Thoracic aorta endothelial cell (primary cell): ENCODE data around the gene ST3GAL3. TPM values are rescaled to one million over a fixed set of nuclear protein-coding genes. Genes with fewer than 3 reads are reported as not detected.

Experiments
- small RNA-seq: library from RNA; depleted of rRNA; stranded (forward); fragments of <200 nt; gene quantifications from one replicate; pipeline ENCODE3, GENCODE V24; 2012
- total RNA-seq: library from RNA; depleted of rRNA; stranded (reverse); fragments of >200 nt; gene quantifications from 2 replicates; pipeline ENCODE4 v1.2.3, GENCODE V29; 2012

Gene ST3GAL3, protein sequence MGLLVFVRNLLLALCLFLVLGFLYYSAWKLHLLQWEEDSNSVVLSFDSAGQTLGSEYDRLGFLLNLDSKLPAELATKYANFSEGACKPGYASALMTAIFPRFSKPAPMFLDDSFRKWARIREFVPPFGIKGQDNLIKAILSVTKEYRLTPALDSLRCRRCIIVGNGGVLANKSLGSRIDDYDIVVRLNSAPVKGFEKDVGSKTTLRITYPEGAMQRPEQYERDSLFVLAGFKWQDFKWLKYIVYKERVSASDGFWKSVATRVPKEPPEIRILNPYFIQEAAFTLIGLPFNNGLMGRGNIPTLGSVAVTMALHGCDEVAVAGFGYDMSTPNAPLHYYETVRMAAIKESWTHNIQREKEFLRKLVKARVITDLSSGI
- 22.2 and 23.6 TPM in 2 replicates for total RNA-seq

DNA sequence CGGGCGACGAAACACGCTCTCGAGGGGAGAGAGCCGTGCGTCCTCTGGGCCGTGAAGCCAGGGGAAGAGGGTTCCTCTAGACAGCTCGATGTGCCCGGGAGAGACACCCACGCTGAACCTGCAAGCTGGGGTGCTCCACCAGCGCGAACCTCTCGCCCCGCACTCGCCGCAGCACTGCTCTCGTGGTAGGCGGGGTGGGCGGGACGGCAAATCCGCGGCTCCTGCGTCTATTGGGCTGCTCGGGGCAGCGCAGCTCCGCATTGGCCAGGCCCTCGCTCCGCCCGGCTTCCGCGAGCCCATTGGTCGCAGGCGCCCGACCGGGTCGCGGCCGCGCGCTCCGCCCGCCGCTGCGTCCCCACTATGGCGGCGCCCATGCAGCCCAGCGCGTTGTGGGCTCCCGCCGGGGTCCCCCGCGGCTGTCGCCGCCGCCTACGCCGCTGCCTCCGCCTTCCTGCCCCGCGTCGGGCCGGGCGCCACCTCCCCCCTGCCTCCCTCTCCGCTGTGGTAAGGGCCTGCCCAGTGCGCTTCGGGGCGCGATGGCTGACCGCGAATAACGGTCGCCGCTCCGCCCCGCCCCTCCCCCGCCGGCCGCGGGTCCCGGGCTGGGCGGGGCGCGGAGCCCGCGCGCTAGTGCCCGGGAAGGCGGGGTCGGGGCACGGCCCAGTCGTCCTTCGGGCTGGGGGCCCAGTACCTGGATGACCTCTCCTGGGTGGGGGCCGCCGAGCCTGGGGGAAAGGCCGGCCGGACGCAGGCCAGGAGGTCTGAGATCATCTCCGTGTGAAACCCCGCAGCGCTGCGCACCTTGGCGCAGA lies at the start of gene ST3GAL3:
ST3GAL3 (plus strand) TSS at position 347 of the 812 bp plus-strand sequence. CDS start 28,727 bp downstream, outside the sequence.

GRCh38 chr1:43933386-43934100 lies 226.2 kb downstream of the ST3GAL3 start, which contains the start of gene ARTN:
Gene ARTN (plus strand): TSS chr1:43933801. CDS start chr1:43935657, 1,856 bp downstream.

DNA sequence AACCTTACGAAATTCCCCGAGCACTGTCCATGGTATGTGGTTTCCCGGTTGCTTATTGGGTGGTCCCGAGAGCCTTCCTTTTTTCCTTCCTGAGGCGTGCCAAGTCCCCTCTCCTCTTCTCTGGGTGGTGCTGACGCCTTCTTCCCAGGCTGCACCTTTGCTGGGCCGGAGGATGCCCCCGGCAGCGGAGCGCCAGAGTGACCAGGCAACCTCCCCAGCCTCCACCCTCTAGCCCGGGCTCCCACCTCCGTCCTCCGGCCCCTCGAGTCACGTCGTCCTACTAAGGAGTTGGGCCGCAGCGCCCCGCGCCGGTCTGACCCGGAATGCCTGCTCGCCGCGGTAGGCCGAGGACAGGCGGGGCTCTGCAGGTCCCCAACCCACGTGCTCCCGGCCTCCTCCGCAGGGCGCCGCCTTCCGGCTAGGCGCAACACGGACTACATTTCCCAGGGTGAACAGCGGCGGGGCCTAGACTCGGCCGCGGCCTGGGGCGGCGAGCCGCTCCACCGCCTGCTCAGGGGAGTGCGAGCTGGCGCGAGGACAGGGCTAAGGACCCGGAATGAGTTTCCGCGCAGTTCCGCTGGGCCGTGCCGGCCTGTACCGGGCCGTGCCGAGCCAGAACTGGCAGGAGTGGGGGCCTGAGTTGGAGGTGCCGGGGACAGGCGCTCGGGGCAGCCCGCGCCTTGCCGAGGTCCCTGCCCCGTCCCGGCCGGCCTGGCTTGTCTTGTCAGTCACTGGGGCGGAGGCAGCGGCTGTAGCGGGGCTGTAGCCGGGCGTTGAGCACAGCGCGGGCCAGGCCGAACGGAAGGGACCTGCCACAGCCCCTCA lies 239.1 kb downstream of the ST3GAL3 start, which contains the start of gene IPO13:
IPO13 (plus strand) TSS at position 715 of the 825 bp plus-strand sequence. CDS start 651 bp downstream, outside the sequence.

GRCh38 chr1:43969746-43970466 lies 262.6 kb downstream of the ST3GAL3 start, which contains the start of gene DPH2:
Gene DPH2 (plus strand): TSS chr1:43970010. CDS start chr1:43970176, 166 bp downstream.

DNA sequence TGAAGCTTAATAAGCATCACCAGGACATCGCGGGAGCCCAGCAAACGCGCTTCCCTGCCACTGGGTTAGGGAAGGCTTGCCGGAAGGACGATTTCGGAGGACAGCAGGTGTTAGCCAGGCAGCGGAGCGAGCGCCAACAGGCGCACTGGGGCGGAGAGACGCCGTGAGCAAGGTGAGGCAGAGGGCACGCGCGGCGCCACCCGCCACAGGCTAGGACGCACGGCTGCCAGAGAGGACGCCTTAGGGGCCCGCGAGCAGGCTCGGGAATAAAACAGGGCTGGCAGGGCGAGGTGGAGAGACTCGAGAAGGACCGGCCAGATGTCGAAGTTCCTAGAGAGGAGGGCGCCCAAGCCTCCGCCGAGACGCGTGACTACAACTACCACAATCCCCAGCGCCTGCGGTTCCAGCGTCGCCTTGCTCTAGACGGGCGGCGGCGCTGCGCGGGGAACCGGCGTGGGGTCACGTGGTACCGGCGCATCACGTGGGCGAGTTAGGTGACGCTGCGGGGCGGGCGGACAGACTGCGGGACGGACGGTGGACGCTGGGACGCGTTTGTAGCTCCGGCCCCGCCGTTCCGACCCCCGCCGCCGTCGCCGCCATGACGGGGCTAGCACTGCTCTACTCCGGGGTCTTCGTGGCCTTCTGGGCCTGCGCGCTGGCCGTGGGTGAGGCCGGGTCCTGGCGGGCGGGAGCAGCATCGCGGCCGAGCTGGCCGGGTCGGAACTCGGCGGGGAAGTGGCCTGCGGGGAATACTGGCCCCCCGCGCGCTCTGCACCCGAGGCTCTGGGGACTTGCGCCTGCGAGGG lies 267.3 kb downstream of the ST3GAL3 start, which contains the start of gene ATP6V0B:
ATP6V0B (plus strand) TSS at position 518 of the 806 bp plus-strand sequence; CDS start at position 599, 81 bp downstream.

GRCh38 chr1:43978551-43979260 lies 271.4 kb downstream of the ST3GAL3 start, which contains the start of gene B4GALT2:
Gene B4GALT2 (plus strand): TSS chr1:43979210. CDS start chr1:43981161, 1,951 bp downstream.

Small RNA genes lying within 50 kb of the gene (small RNA-seq; reads per million reads assigned to genes)
- gene AL451062.2 (not detected), gene RF00026 (not detected)

Other genes starting within 250 kb of the ST3GAL3 start
- gene PTPRF, start 176.7 kb upstream of the ST3GAL3 start, total RNA-seq, result 139 and 161 TPM in 2 replicates
- gene KDM4A, start 57.4 kb upstream of the ST3GAL3 start, total RNA-seq, result 41.1 and 52.8 TPM in 2 replicates
- 0.22 and 0.27 TPM in 2 replicates for gene ARTN, start 226.3 kb downstream of the ST3GAL3 start, total RNA-seq
- 15.4 and 17.2 TPM in 2 replicates for gene IPO13, start 239.4 kb downstream of the ST3GAL3 start, total RNA-seq